Left forelimb (tissue), 1 donor: ENCODE data around the gene SPACDR.
A peak's percentile ranks its signal among the peaks of the same experiment; 100 is the strongest.
"Not testable (repeated sequence)": the region's sequence is repeated elsewhere in the genome, so short reads cannot be mapped to it uniquely, and the experiment has no call there.

Experiments used
- DNase-seq: peaks from one replicate; pipeline ENCODE4 v3.0.0-alpha.2; 2018; ENCODE audit warnings: low spot score

Gene SPACDR

GRCh38 chr7:100465702-100466311 is 1.7 kb upstream of the SPACDR start:
- DNase-seq: peak; percentile 82

- no peak for DNase-seq
Observed at GRCh38 chr7:100465299-100465698, 1.2 kb upstream of the SPACDR start.

DNA sequence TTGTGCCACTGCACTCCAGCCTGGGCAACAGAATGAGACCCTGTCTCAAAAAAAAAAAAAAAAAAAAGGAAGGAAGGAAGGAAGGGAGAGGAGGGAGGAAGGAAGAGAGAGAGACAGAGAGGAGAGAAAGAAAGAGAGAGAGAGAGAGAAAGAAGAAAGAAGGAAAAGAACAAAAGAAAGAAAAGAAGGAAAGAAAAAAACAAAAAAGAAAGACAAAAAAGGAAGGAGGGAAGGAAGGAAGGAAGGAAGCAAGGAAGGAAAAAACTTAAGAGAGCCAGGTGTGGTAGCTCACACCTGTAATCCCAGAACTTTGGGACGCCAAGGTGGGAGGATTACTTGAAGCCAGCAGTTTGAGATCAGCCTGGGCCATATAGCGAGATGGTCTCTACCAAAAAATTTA is 731 bp upstream of the SPACDR start:
- no peak for DNase-seq

- DNase-seq: no peak
Observed at GRCh38 chr7:100457033-100457432, 7.0 kb downstream of the SPACDR start.

DNA sequence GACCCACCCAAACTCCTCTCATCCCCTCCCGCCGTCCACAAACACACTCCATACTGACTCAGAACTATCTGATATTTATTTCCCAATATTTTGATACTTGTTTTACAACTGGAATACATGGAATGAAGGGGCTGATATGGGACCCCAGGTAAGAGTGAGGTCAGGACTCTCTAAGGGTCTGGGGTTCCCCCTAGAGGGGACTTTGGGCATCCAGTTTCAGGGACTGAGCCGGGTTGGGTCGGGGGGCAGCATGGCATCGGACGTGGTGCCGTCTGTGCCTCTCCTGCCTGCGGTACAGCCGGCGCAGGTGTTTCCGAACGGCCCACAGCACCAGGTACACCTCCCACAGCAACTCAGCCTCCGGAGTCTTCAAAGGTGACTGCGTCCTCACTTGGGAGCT is 7.5 kb downstream of the SPACDR start:
- DNase-seq: no peak

DNA sequence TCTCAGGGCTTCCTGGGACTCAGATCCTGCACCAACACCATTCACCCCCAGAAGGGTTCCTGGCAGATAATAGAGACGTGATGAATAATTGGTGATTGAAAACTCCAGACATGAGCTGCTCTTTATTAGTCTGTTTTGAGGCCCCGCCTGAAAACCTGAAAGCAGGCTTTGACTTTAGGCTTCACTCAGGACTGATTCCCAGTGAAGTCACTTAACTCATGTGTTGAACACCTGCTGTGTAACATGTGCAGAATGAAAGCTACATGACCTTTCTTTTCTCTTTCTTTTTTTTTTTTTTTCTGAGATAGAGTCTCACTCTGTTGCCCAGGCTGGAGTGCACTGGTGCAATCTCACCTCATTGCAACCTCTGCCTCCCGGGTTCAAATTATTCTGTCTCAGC is 8.9 kb downstream of the SPACDR start:
- no peak for DNase-seq

DNA sequence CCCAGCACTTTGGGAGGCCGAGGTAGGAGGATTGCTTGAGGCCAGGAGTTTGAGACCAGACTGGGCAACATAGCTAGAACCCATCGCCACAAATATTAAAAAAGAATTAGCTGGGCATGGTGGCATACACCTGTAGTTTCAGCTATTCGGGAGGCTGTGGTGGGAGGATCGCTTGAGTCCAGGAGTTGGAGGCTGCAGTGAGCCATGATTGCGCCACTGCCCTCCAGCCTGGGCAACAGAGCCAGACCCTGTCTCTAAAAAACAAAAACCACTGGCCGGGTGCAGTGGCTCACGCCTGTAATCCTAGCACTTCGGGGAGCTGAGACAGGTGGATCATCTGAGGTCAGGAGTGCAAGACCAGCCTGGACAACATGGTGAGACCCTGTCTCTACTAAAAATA is 10.2 kb downstream of the SPACDR start:
- DNase-seq: not testable (repeated sequence)

GRCh38 chr7:100452513-100452912 is 11.5 kb downstream of the SPACDR start:
- no peak for DNase-seq

DNA sequence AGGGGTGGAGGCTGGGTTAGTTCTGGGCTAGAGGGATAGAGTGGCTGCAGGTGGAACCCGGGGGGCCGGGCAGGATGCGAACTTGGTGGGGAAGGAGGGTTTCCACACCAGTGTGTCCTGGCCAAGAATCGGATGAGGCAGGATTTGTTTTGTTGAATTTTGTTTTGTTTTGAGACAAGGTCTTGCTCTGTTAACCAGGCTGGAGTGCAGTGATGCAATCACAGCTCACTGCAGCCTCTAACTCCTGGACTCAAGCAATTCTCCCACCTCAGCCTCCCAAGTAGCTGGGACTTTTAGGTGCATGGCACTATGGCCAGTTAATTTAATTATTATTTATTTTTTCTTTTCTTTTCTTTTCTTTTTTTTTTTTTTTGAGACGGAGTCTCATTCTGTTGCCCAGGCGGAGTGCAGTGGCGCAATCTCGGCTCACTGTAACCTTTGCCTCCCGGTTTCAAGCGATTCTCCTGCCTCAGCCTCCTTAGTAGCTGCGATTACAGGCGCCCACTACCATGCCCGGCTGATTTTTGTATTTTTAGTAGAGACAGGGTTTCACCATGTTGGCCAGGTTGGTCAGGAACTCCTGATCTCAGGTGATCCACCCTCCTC is 14.8 kb downstream of the SPACDR start:
- DNase-seq: no peak

- DNase-seq: not testable (repeated sequence)
Observed at GRCh38 chr7:100447363-100447762, 16.7 kb downstream of the SPACDR start.

DNA sequence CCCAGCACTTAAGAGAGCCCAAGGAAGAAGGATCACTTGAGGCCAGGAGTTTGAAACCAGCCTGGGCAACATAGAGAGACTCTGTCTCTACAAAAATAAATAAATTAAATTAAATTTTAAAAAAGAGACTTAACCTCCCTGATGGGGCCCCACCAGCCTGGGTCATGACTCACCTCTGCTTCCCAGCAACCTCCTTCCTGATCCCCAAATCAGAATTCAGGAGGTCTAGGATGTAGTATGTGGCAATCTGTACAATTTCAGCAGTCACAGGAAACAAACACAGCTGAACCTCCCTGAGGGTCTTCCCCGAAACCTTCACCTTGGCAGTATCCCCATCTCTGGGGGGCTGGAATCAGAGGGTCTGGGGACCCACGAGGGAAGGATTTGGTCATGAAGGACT is 18.0 kb downstream of the SPACDR start:
- DNase-seq: no peak

DNA sequence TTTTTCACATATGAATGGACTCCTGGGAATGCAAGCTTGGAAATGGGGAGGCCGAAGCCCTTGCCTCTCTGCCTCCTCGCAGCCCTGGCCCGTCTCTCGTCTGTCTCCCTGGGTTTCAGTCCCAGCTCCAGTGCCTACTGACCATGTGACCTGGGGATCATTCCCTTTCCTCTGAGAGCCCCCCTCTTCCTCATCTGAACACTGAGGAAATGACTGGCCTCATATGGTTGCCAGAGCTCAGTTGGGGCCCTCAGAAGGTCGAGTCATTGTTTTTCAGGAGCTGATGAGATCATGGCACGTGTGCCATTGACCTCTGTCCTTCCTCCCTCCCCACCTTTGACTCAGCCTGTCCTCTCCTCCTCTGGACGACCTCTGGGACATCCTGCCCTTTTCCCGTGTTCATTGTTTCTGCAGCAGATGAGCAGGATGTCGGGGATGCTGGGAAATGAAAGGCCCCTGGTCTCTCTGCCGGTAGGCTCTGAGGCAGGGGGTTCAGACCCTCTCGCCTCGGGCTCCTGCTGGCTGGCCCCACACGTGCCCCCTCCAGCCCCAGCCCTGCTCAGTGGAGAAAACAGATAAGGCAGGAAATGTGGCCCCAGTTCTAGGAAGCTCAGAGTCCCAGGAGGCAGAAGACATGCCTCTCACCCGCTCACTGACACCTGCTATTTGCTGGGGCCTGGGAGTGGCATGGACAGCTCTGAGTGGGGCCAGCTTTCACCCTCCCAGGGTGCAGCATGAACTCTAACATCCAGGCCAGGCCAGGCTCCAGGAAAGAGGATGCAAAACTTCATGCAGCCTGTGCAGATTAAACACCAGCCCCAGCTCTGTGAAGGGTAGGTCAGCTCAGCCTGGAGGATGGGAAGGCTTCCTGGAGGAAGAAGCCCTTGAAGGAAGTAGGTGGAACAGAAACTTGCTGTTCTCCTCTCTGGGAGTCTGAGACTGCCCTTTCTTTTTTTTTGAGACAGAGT is 19.5 kb downstream of the SPACDR start:
- no peak for DNase-seq

DNA sequence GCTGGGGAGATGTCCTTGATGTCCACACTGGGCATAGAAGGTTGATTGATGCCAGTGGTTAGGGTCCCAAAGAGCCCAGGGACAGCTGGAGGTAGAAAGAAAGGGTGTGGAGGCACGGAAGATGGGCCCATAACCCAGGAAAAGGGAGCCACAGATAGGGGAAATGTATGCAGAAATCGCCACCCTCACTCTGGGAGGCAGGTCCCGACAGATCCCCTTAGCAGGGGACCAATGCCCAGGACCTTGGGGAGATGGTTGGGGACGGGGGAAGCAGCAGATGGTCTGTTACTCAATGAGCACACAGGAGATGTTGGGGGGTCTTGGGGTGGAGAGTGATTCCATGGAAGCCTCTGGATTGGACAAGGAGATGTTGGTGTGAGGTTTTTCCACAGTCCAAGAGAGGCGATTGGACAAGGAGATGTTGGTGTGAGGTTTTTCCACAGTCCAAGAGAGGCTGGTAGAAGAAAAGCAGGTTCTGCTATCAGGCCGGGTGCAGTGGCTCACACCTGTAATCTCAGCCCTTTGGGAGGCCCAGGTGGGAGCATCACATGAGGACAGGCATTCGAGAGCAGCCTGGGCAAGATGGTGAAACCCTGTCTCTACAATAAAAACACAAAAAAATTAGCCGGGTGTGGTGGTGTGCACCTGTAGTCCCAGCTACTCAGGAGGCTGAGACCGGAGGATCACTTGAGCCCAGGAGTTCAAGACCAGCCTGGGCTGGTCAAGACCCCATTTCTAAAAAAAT is 20.8 kb downstream of the SPACDR start:
- no peak for DNase-seq

- DNase-seq: no peak
Observed at GRCh38 chr7:100441641-100442535, 22.2 kb downstream of the SPACDR start.

- DNase-seq: not testable (repeated sequence)
Observed at GRCh38 chr7:100439244-100439643, 24.8 kb downstream of the SPACDR start.

GRCh38 chr7:100438731-100439130 is 25.3 kb downstream of the SPACDR start:
- not testable (repeated sequence) for DNase-seq

GRCh38 chr7:100438172-100438571 is 25.9 kb downstream of the SPACDR start:
- no peak for DNase-seq

GRCh38 chr7:100437150-100438100 is 26.6 kb downstream of the SPACDR start:
- no peak for DNase-seq

GRCh38 chr7:100435401-100436304 is 28.4 kb downstream of the SPACDR start:
- no peak for DNase-seq
